HEK293 (cell line): ENCODE measurements around the gene CEBPG.

Source experiments
- CTCF ChIP-seq: fragments of 450-650 bp; formaldehyde crosslinking; IDR thresholded peaks from 2 replicates; pipeline ENCODE4 v1.5.1; 2016; ENCODE audit warnings: missing biosample characterization, missing genetic modification characterization
- MYNN ChIP-seq: fragments of 450-650 bp; formaldehyde crosslinking; IDR thresholded peaks from 2 replicates; pipeline ENCODE4 v1.5.1; 2016; ENCODE audit warnings: missing biosample characterization, missing genetic modification characterization, borderline replicate concordance
- ZNF112 ChIP-seq: fragments of 450-650 bp; formaldehyde crosslinking; IDR thresholded peaks from 2 replicates; pipeline ENCODE4 v1.5.0; 2017; ENCODE audit warnings: missing biosample characterization, missing genetic modification characterization
- ZNF398 ChIP-seq: fragments of 450-650 bp; formaldehyde crosslinking; IDR thresholded peaks from 2 replicates; pipeline ENCODE4 v1.5.1; 2017; ENCODE audit warnings: missing biosample characterization, missing genetic modification characterization

GRCh38 chr19:33385956-33386355 lies 12.4 kb downstream of the CEBPG start:
- TF ChIP-seq CTCF (tag by site-specific recombination) (no peak), MYNN (tag by site-specific recombination) (no peak), ZNF398 (tag by site-specific recombination) (no peak), ZNF112 (tag by site-specific recombination) (no peak)
